Kasumi-1 (cell line): ENCODE results near the gene TRIP10.
A peak's percentile ranks its signal among the peaks of the same experiment; 100 is the strongest.

ENCODE experiments used
- DNase-seq, 2 experiments: peaks; one replicate each; lab custom pipeline; 2025; lab: John Stamatoyannopoulos, UW

The TRIP10 gene

GRCh38 chr19:6725513-6726231, 13.8 kb upstream of the TRIP10 start:
- no peak for DNase-seq

GRCh38 chr19:6728346-6728745, 11.1 kb upstream of the TRIP10 start:
- DNase-seq: peak; percentile 76 to 88

- DNase-seq: no peak
These were observed 9.8 kb upstream of the TRIP10 start for GRCh38 chr19:6729573-6730152.

GRCh38 chr19:6730153-6730804, 9.2 kb upstream of the TRIP10 start:
- peak in 1 of 2 experiments; percentile 17 for DNase-seq

GRCh38 chr19:6730941-6731670, 8.4 kb upstream of the TRIP10 start:
- DNase-seq: no peak

- DNase-seq: no peak
These were observed 7.7 kb upstream of the TRIP10 start for GRCh38 chr19:6731822-6732221.

- no peak for DNase-seq
These were observed 6.6 kb upstream of the TRIP10 start for GRCh38 chr19:6732803-6733337.

GRCh38 chr19:6733338-6734095, 6.0 kb upstream of the TRIP10 start:
- no peak for DNase-seq

GRCh38 chr19:6734096-6734696, 5.3 kb upstream of the TRIP10 start:
- DNase-seq: no peak

- no peak for DNase-seq
These were observed 4.1 kb upstream of the TRIP10 start for GRCh38 chr19:6735181-6735911.

GRCh38 chr19:6736169-6736916, 3.1 kb upstream of the TRIP10 start:
- DNase-seq: peak; percentile 85

- no peak for DNase-seq
These were observed 2.6 kb upstream of the TRIP10 start for GRCh38 chr19:6736917-6737283.

GRCh38 chr19:6737284-6737872, 2.1 kb upstream of the TRIP10 start, which contains the start of gene GPR108:
Gene GPR108, minus strand, starts transcription at chr19:6737580. Its CDS starts 4 bp downstream, at chr19:6737576.
- DNase-seq: peak; percentile 100

GRCh38 chr19:6737873-6738786, 1.4 kb upstream of the TRIP10 start:
- peak; percentile 92 to 96 for DNase-seq

GRCh38 chr19:6738787-6739389, 592 bp upstream of the TRIP10 start:
- no peak for DNase-seq

- DNase-seq: no peak
These were observed 556 bp downstream of the TRIP10 start for GRCh38 chr19:6739883-6740588.
